ENCODE results near the gene RXFP1. TPM values are rescaled to one million over a fixed set of nuclear protein-coding genes. Genes with fewer than 3 reads are reported as not detected.

The RXFP1 gene
- polyA plus RNA-seq, 1 donor from 2014 or later, result 0.12 TPM

- TF ChIP-seq RAD21 (conservative IDR thresholded peaks at IDR 0.05), result peak; percentile 86
- peak; percentile 93 for TF ChIP-seq SMC3 (conservative IDR thresholded peaks at IDR 0.05; ENCODE audit: poor library complexity)
- TF ChIP-seq EP300 (conservative IDR thresholded peaks at IDR 0.05; ENCODE audit: poor library complexity, severe bottlenecking), result no peak
- TF ChIP-seq POLR2AphosphoS5 (IDR thresholded peaks at IDR 0.05), result no peak
These were observed 103.3 kb downstream of the RXFP1 start (continued) for GRCh38 chr4:158624889-158625478.

GRCh38 chr4:158625544-158625943, 103.9 kb downstream of the RXFP1 start:
- Histone ChIP-seq H3K9me2 (ENCODE audit: insufficient read depth, low read length) (no peaks in the 10 kb centered on the region), H3K9me3 (ENCODE audit: low read length) (no peaks in the 10 kb centered on the region), H3K27ac (ENCODE audit: low read length) (no peak overlapping the region), H3K36me3 (ENCODE audit: insufficient read depth, low read length) (no peaks in the 10 kb centered on the region), H3K9ac (ENCODE audit: low read length) (no peak overlapping the region), H3K4me3 (ENCODE audit: low read length) (no peak overlapping the region), H3K4me2 (ENCODE audit: low read length) (no peak overlapping the region), H3K79me2 (replicated peaks; ENCODE audit: insufficient read depth, low read length) (no peaks in the 10 kb centered on the region), H3K27me3 (ENCODE audit: insufficient read depth, low read depth, low read length) (no peaks in the 10 kb centered on the region), H4K20me1 (ENCODE audit: insufficient read depth) (no peaks in the 10 kb centered on the region), H3F3A (ENCODE audit: insufficient read depth, low read length, poor library complexity, severe bottlenecking) (no peaks in the 10 kb centered on the region), H2AFZ (ENCODE audit: low read depth, low read length) (no peak overlapping the region)
- no peak for TF ChIP-seq TAF1 (IDR thresholded peaks at IDR 0.05; ENCODE audit: low read depth)
- no peak for TF ChIP-seq RAD21 (conservative IDR thresholded peaks at IDR 0.05)
- no peak for TF ChIP-seq MXI1 (conservative IDR thresholded peaks at IDR 0.05; ENCODE audit: poor library complexity, severe bottlenecking)
- TF ChIP-seq SMC3 (conservative IDR thresholded peaks at IDR 0.05; ENCODE audit: poor library complexity), result no peak
- TF ChIP-seq EP300 (conservative IDR thresholded peaks at IDR 0.05; ENCODE audit: poor library complexity, severe bottlenecking), result no peak
- no peak for TF ChIP-seq EZH2 (IDR thresholded peaks at IDR 0.05; ENCODE audit: borderline replicate concordance, insufficient read depth, low read length, poor library complexity, severe bottlenecking)
- no peak for TF ChIP-seq REST (IDR thresholded peaks at IDR 0.05; ENCODE audit: borderline replicate concordance)
- no peak for TF ChIP-seq CTCF (IDR thresholded peaks at IDR 0.05; ENCODE audit: poor library complexity, severe bottlenecking)
- TF ChIP-seq POLR2AphosphoS5 (IDR thresholded peaks at IDR 0.05), result no peak

- no peak for TF ChIP-seq MXI1 (conservative IDR thresholded peaks at IDR 0.05; ENCODE audit: poor library complexity, severe bottlenecking)
- no peak for TF ChIP-seq REST (IDR thresholded peaks at IDR 0.05; ENCODE audit: borderline replicate concordance)
- TF ChIP-seq EP300 (conservative IDR thresholded peaks at IDR 0.05; ENCODE audit: poor library complexity, severe bottlenecking), result no peak
- TF ChIP-seq EZH2 (IDR thresholded peaks at IDR 0.05; ENCODE audit: borderline replicate concordance, insufficient read depth, low read length, poor library complexity, severe bottlenecking), result no peak
- TF ChIP-seq CTCF (IDR thresholded peaks at IDR 0.05; ENCODE audit: poor library complexity, severe bottlenecking), result no peak
- TF ChIP-seq SMC3 (conservative IDR thresholded peaks at IDR 0.05; ENCODE audit: poor library complexity), result no peak
- no peak for TF ChIP-seq POLR2AphosphoS5 (IDR thresholded peaks at IDR 0.05)
- TF ChIP-seq RAD21 (conservative IDR thresholded peaks at IDR 0.05), result no peak
- Histone ChIP-seq H2AFZ (ENCODE audit: low read depth, low read length) (no peak overlapping the region), H3K9me2 (ENCODE audit: insufficient read depth, low read length) (no peaks in the 10 kb centered on the region), H3K9ac (ENCODE audit: low read length) (no peak overlapping the region), H3K27ac (ENCODE audit: low read length) (no peak overlapping the region), H3K9me3 (ENCODE audit: low read length) (no peaks in the 10 kb centered on the region), H3K79me2 (replicated peaks; ENCODE audit: insufficient read depth, low read length) (no peaks in the 10 kb centered on the region), H3K4me2 (ENCODE audit: low read length) (no peak overlapping the region), H3K36me3 (ENCODE audit: insufficient read depth, low read length) (no peaks in the 10 kb centered on the region), H3K27me3 (ENCODE audit: insufficient read depth, low read depth, low read length) (no peaks in the 10 kb centered on the region), H3K4me3 (ENCODE audit: low read length) (no peak overlapping the region), H3F3A (ENCODE audit: insufficient read depth, low read length, poor library complexity, severe bottlenecking) (no peaks in the 10 kb centered on the region), H4K20me1 (ENCODE audit: insufficient read depth) (no peaks in the 10 kb centered on the region)
These were observed 109.2 kb downstream of the RXFP1 start for GRCh38 chr4:158630893-158631292.

All from neural cell (in vitro differentiated cells).